ENCODE measurements around the gene PLEKHN1.

The PLEKHN1 gene

DNA sequence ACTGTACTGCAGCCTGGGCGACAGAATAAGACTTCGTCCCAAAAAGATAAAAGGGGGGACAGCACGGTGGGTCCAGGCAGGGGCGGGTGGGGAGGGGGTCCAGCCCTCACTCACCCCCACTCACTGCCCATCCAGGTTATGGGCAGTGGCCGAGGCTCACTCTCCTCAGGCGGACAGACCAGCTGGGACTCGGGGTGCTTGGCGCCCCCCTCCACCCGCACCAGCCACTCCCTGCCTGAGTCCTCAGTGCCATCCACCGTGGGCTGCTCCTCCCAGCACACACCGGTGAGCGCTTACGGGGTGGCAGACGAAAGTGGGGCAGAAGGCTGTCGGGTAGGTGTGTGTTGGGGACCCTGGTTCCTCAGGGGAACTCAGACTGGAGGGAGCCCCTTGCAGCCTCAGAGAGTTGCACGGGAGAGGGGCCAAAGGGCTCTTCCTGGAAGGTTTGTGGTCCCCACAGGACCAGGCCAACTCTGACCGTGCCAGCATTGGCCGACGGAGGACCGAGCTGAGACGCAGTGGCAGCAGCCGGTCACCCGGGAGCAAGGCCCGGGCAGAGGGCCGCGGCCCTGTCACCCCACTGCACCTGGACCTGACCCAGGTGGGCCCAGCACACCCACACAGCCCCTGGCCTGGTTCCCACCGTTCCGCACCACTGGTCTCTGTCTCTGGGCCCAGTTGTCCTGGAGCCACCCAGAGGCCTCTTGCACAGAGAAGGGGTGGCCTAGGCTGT is 6.6 kb downstream of the PLEKHN1 start:
- Histone ChIP-seq H3K4me2 (ENCODE audit: low read length) (no peak overlapping the region), H3K27ac (ENCODE audit: low read length) (no peak overlapping the region), H3K9me3 (ENCODE audit: insufficient read depth, low read length) (no peaks in the 10 kb centered on the region), H4K20me1 (ENCODE audit: insufficient read depth, low read length) (no peaks in the 10 kb centered on the region), H3K4me3 (ENCODE audit: low read length) (no peak overlapping the region), H3K79me2 (ENCODE audit: low read length) (no peaks in the 10 kb centered on the region), H3K27me3 (ENCODE audit: low read depth, low read length) (peaks cover 4% of the 10 kb centered on the region; the same call in 1 of the 2 replicates), H3K9ac (ENCODE audit: low read length) (no peak overlapping the region), H3K4me1 (ENCODE audit: low read length) (no peaks in the 10 kb centered on the region), H3K36me3 (replicated peaks; ENCODE audit: low read depth, low read length) (no peaks in the 10 kb centered on the region), H2AFZ (ENCODE audit: low read depth, low read length) (no peak overlapping the region)
- TF ChIP-seq, protein P1, sequence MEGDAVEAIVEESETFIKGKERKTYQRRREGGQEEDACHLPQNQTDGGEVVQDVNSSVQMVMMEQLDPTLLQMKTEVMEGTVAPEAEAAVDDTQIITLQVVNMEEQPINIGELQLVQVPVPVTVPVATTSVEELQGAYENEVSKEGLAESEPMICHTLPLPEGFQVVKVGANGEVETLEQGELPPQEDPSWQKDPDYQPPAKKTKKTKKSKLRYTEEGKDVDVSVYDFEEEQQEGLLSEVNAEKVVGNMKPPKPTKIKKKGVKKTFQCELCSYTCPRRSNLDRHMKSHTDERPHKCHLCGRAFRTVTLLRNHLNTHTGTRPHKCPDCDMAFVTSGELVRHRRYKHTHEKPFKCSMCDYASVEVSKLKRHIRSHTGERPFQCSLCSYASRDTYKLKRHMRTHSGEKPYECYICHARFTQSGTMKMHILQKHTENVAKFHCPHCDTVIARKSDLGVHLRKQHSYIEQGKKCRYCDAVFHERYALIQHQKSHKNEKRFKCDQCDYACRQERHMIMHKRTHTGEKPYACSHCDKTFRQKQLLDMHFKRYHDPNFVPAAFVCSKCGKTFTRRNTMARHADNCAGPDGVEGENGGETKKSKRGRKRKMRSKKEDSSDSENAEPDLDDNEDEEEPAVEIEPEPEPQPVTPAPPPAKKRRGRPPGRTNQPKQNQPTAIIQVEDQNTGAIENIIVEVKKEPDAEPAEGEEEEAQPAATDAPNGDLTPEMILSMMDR (IDR thresholded peaks at IDR 0.05; ENCODE audit: low read depth, low read length): no peak
- no peak for TF ChIP-seq EZH2phosphoT487 (IDR thresholded peaks at IDR 0.05; ENCODE audit: low read depth)

DNA sequence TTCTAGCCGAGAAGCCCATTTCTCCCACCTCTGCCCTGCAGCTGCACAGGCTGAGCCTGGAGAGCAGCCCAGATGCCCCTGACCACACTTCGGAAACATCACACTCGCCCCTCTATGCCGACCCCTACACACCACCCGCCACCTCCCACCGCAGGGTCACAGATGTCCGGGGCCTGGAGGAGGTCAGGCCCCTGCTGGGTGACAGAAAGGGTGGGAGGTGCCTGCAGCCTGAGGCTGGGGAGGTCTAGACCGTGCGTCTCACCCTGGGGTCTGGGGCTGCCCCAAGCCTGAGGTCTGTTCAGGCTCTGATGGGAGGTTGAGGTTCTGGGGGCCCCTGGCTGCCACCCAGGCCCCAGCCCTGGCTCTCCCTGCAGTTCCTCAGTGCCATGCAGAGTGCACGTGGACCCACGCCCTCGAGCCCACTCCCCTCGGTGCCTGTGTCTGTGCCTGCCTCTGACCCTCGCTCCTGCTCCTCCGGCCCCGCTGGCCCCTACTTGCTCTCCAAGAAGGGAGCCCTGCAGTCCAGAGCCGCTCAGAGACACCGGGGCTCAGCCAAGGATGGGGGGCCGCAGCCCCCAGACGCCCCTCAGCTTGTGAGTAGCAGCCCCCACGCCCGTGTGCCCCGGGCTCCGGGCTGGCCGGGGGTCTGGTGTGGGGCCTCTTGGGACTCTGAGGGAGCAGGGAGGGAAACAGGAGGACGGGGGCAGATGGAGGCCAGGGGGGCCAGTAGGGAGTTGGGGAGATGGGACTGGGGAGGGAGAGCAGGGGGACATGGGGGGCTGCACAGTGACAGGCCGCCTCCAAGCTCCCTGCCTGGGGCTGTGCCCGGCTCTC is 7.4 kb downstream of the PLEKHN1 start:
- Histone ChIP-seq H3K27ac (ENCODE audit: low read length) (no peak overlapping the region), H3K9me3 (ENCODE audit: insufficient read depth, low read length) (no peaks in the 10 kb centered on the region), H3K36me3 (replicated peaks; ENCODE audit: low read depth, low read length) (no peaks in the 10 kb centered on the region), H2AFZ (ENCODE audit: low read depth, low read length) (no peak overlapping the region), H4K20me1 (ENCODE audit: insufficient read depth, low read length) (no peaks in the 10 kb centered on the region), H3K79me2 (ENCODE audit: low read length) (no peaks in the 10 kb centered on the region), H3K4me1 (ENCODE audit: low read length) (no peaks in the 10 kb centered on the region), H3K4me2 (ENCODE audit: low read length) (no peak overlapping the region), H3K9ac (ENCODE audit: low read length) (no peak overlapping the region), H3K27me3 (ENCODE audit: low read depth, low read length) (peaks cover 4% of the 10 kb centered on the region; the same call in 1 of the 2 replicates), H3K4me3 (ENCODE audit: low read length) (no peak overlapping the region)
- TF ChIP-seq EZH2phosphoT487 (IDR thresholded peaks at IDR 0.05; ENCODE audit: low read depth): no peak
- TF ChIP-seq, protein P1 (IDR thresholded peaks at IDR 0.05; ENCODE audit: low read depth, low read length): no peak

GRCh38 chr1:974293-974640 is 8.0 kb downstream of the PLEKHN1 start:
- H3K79me2 ChIP-seq (ENCODE audit: low read length): no peaks in the 10 kb centered on the region
- no peak overlapping the region for H3K4me3 ChIP-seq (ENCODE audit: low read length)
- no peaks in the 10 kb centered on the region for H3K9me3 ChIP-seq (ENCODE audit: insufficient read depth, low read length)
- no peak overlapping the region for H3K9ac ChIP-seq (ENCODE audit: low read length)
- no peak overlapping the region for H2AFZ ChIP-seq (ENCODE audit: low read depth, low read length)
- no peaks in the 10 kb centered on the region for H3K4me1 ChIP-seq (ENCODE audit: low read length)
- H3K27ac ChIP-seq (ENCODE audit: low read length): no peak overlapping the region
- H3K36me3 ChIP-seq (replicated peaks; ENCODE audit: low read depth, low read length): no peaks in the 10 kb centered on the region
- no peak overlapping the region for H3K4me2 ChIP-seq (ENCODE audit: low read length)
- TF ChIP-seq, protein P1 (IDR thresholded peaks at IDR 0.05; ENCODE audit: low read depth, low read length): no peak
- TF ChIP-seq EZH2phosphoT487 (IDR thresholded peaks at IDR 0.05; ENCODE audit: low read depth): no peak
- H3K27me3 ChIP-seq (ENCODE audit: low read depth, low read length): peaks cover 4% of the 10 kb centered on the region; the same call in 1 of the 2 replicates
- H4K20me1 ChIP-seq (ENCODE audit: insufficient read depth, low read length): no peaks in the 10 kb centered on the region

- Histone ChIP-seq H3K79me2 (ENCODE audit: low read length) (no peaks in the 10 kb centered on the region), H3K36me3 (replicated peaks; ENCODE audit: low read depth, low read length) (no peaks in the 10 kb centered on the region), H3K4me1 (ENCODE audit: low read length) (no peaks in the 10 kb centered on the region), H3K27ac (ENCODE audit: low read length) (no peak overlapping the region), H3K4me3 (ENCODE audit: low read length) (no peak overlapping the region), H3K9me3 (ENCODE audit: insufficient read depth, low read length) (no peaks in the 10 kb centered on the region), H4K20me1 (ENCODE audit: insufficient read depth, low read length) (no peaks in the 10 kb centered on the region), H3K9ac (ENCODE audit: low read length) (no peak overlapping the region), H3K4me2 (ENCODE audit: low read length) (no peak overlapping the region), H3K27me3 (ENCODE audit: low read depth, low read length) (peaks cover 4% of the 10 kb centered on the region; the same call in 1 of the 2 replicates), H2AFZ (ENCODE audit: low read depth, low read length) (no peak overlapping the region)
- TF ChIP-seq EZH2phosphoT487 (IDR thresholded peaks at IDR 0.05; ENCODE audit: low read depth): no peak
- TF ChIP-seq, protein P1 (IDR thresholded peaks at IDR 0.05; ENCODE audit: low read depth, low read length): no peak
Measured at GRCh38 chr1:974687-975328, 8.5 kb downstream of the PLEKHN1 start.

Measured in OCI-LY3 (cell line).